Psoas muscle (tissue), 8 donors: ENCODE results near the gene IL23R. TPM values are rescaled to one million over a fixed set of nuclear protein-coding genes. Genes with fewer than 3 reads are reported as not detected.

ENCODE experiments used
- ATAC-seq, 4 donors: fragments of 200-7000 bp; cut with Tn5 transposase; one replicate each; pipeline ENCODE4 v1.9.1; 2020; ENCODE audit warnings: moderate library complexity in 3 of 4, mild to moderate bottlenecking in 2 of 4
- DNase-seq, 2 donors: peaks; one replicate each; pipeline ENCODE4 v3.0.0-alpha.2; 2020
- H3K27ac ChIP-seq: fragments of 200-600 bp; one replicate; pipeline ENCODE4 v1.8.0; 2022
- H3K27me3 ChIP-seq, 3 donors: fragments of 200-600 bp in 1 of 3; one replicate each; pipeline versions ENCODE4 v1.6.1 to v1.8.0; 2013 to 2022; ENCODE audit warnings: low read length in 2 of 3, mild to moderate bottlenecking in 2 of 3, moderate library complexity in 1 of 3; ENCODE audit not compliant: insufficient read depth in 3 of 3
- H3K36me3 ChIP-seq, 2 donors: fragments of 200-600 bp in 1 of 2; one replicate each; pipeline versions ENCODE4 v1.6.1 to v1.8.0; 2013 to 2022; ENCODE audit warnings: low read depth in 1 of 2, mild to moderate bottlenecking in 1 of 2, moderate library complexity in 1 of 2; ENCODE audit not compliant: insufficient read depth in 1 of 2
- H3K4me1 ChIP-seq: fragments of 200-600 bp; one replicate; pipeline ENCODE4 v1.8.0; 2022
- H3K4me3 ChIP-seq: fragments of 200-600 bp; one replicate; pipeline ENCODE4 v1.8.0; 2022; ENCODE audit warnings: mild to moderate bottlenecking
- H3K9me3 ChIP-seq: fragments of 200-600 bp; one replicate; pipeline ENCODE4 v1.8.0; 2022
- CTCF ChIP-seq: fragments of 200-600 bp; IDR thresholded peaks from one replicate; pipeline ENCODE4 v1.8.0; 2022; ENCODE audit warnings: antibody characterized with exemption
- WGBS, 3 donors: extraction: QIAGEN DNeasy Blood & Tissue Kit; methylation state at CpG; one replicate each; pipeline versions ENCODE4 v1.1.6 to v1.1.7; 2013; 5-methylcytosine and 5-hydroxymethylcytosine counted together
- intact Hi-C, 2 donors: fragments of 100-400 bp; cut with DNase I; formaldehyde crosslinking; loops; one replicate each; pipeline versions ENCODE4 v1.11.0 to v1.14.2; 2022
- polyA plus RNA-seq, 3 donors: library from polyadenylated mRNA; stranded (reverse); fragments of 200-250 nt; gene quantifications; one replicate each; pipeline ENCODE4 v1.2.3, GENCODE V29; 2013
- total RNA-seq, 4 donors: library from RNA; stranded (reverse); fragmentation: NEBNext Ultra II Directional in 2 of 4; extraction: Animal tissue kit (Norgen Biotek cat#: 25700) in 2 of 4; gene quantifications; one replicate each; pipeline versions ENCODE4 v1.2.1 to v1.2.4, GENCODE V29; 2021 to 2023
- donor health status: healthy with polysubstance abuse.
- donor health status: DM: no; HTN: no; CAD: no; lungs with moderate emphysema.
- donor health status: Bipolar disorder and iron deficiency.
- donor health status: healthy.
- donor health status: DM: yes; HTN: yes; CAD: no.
- donor health status: DM: no; HTN: no; CAD: no.
- donor health status: DM: no; HTN: no; CAD: no.
- donor health status: DM: yes; HTN: yes; CAD: no.

IL23R gene
- total and polyA plus RNA-seq, 7 donors, result not detected

GRCh38 chr1:67242016-67242415 lies 75.8 kb downstream of the IL23R start:
- no peaks in the 10 kb centered on the region for H3K27me3 ChIP-seq
- intact Hi-C loops, result no loop called here
- H3K9me3 ChIP-seq, result no peaks in the 10 kb centered on the region
- H3K36me3 ChIP-seq, result no peaks in the 10 kb centered on the region
- no peak overlapping the region for H3K4me3 ChIP-seq
- no peak for TF ChIP-seq CTCF
- no peaks in the 10 kb centered on the region for H3K4me1 ChIP-seq
- H3K27ac ChIP-seq, result no peak overlapping the region
- no peak for DNase-seq
- no peak for ATAC-seq

GRCh38 chr1:67250051-67250653 lies 83.9 kb downstream of the IL23R start:
- DNase-seq, result no peak
- Histone ChIP-seq H3K9me3 (no peaks in the 10 kb centered on the region), H3K4me1 (no peaks in the 10 kb centered on the region), H3K27me3 (peaks cover 0 to 3% (median 0%) of the 10 kb centered on the region in 3 donors), H3K4me3 (no peak overlapping the region), H3K36me3 (no peaks in the 10 kb centered on the region), H3K27ac (no peak overlapping the region)
- 79 to 89% (median 85%) methylated on average over 2 of the region's 2 CpGs for WGBS, 3 donors
- intact Hi-C loops, result no loop called here
- TF ChIP-seq CTCF, result no peak
- ATAC-seq, result no peak

- intact Hi-C loops, result no loop called here
- no peaks in the 10 kb centered on the region for H3K4me1 ChIP-seq
- no peak overlapping the region for H3K27ac ChIP-seq
- 31 to 36% (median 33%) methylated on average over 2 of the region's 2 CpGs for WGBS, 3 donors
- H3K9me3 ChIP-seq, result no peaks in the 10 kb centered on the region
- H3K36me3 ChIP-seq, result no peaks in the 10 kb centered on the region
- DNase-seq (no peak), ATAC-seq (peak; percentile 67 to 78 (median 76))
- no peak for TF ChIP-seq CTCF
- peaks cover 0 to 3% (median 0%) of the 10 kb centered on the region in 3 donors for H3K27me3 ChIP-seq
- no peak overlapping the region for H3K4me3 ChIP-seq
Observed at GRCh38 chr1:67256291-67257172, 90.3 kb downstream of the IL23R start.

GRCh38 chr1:67257173-67257535 lies 90.9 kb downstream of the IL23R start:
- ATAC-seq, result peak in 3 of 4 donors; percentile 30 to 48 (median 47)

More at GRCh38 chr1:67257173-67257535, 90.9 kb downstream of the IL23R start:
- Histone ChIP-seq H3K9me3 (no peaks in the 10 kb centered on the region), H3K36me3 (no peaks in the 10 kb centered on the region), H3K4me3 (no peak overlapping the region), H3K27me3 (peaks cover 0 to 3% (median 0%) of the 10 kb centered on the region in 3 donors), H3K27ac (no peak overlapping the region), H3K4me1 (no peaks in the 10 kb centered on the region)
- intact Hi-C loops, result no loop called here
- 52 to 59% (median 53%) methylated on average over 5 of the region's 5 CpGs for WGBS, 3 donors
- no peak for TF ChIP-seq CTCF
- DNase-seq, result no peak
